ENCODE results near the gene AFMID. TPM values are rescaled to one million over a fixed set of nuclear protein-coding genes. Genes with fewer than 3 reads are reported as not detected.

The AFMID gene
- total RNA-seq, 2 donors from 2014 or later: 1.5 to 2.9 TPM

DNA sequence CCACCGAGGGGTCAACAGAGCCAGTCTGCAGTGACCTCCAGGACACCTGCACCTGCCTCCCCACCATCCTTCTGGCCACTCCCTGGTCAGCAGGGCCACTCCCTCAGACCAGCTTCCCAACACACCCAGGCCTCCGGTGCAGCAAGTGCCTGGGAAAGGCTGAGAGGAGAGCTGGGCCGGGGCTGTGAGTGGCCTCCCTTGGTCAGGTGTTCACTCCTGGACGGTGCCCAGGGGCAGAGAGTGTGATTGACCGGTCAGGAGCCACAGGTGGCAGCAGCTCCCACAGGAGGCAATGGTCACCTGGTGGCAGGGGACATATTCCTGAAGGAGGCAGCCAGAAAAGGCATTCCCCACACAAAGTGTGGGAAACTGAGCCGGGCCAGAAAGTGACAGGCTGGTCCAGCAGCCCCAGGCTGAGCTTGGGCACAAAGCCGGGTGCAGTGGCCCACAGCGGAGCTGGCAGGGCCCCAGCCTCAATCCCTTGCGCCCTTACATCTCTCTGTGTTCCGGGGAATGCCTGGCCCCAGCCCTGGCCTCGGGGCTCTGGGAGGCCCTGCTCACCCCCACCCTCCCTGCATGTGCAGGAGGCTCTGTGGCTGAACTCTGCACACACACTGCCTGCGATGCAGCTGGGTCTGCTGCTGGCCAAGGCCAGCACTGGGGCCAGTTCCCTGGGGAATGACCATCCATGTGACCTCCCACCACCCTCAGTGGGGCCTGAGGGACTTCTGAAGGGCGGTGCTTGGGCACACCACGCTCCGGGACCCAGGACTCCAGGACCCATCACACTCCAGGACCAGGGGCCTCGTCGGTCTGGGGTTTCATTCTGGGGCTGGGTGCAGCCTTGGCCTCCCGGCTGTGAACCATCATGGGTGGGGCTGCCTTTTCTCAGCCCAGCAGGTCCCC is 42.2 kb upstream of the AFMID start:
- H3K4me3 Mint-ChIP-seq: no peak overlapping the region
- ATAC-seq: no peak
- H3K4me1 Mint-ChIP-seq: peaks cover 22% of the 10 kb centered on the region
- no peaks in the 10 kb centered on the region for H3K27me3 Mint-ChIP-seq
- H3K36me3 Mint-ChIP-seq (ENCODE audit: low read depth): peaks cover 2% of the 10 kb centered on the region
- no peak for DNase-seq
- no peak overlapping the region for H3K27ac Mint-ChIP-seq
- no peaks in the 10 kb centered on the region for H3K9me3 ChIP-seq (ENCODE audit: control insufficient read depth, low read length, poor library complexity, severe bottlenecking)

DNA sequence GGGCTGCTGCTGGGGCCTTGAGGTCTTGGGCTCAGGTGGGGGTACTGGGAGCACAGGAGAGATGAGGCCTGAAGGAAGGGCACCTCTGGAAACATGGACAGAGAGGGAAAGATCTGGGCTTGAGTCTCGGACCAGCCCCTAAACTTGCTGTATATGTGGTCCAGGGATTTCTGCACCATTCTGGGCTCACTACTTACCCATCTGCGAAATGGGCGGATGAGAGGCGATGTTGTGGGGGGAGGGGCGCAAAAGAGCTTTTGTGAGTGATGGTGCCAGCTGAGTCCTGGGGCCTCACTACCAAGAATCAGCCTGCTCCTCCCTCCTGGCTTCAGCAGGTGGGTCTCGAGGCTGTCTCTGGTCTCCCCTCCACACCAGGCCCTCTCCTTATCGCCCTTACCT is 40.7 kb upstream of the AFMID start:
- H3K9me3 ChIP-seq (ENCODE audit: control insufficient read depth, low read length, poor library complexity, severe bottlenecking): no peaks in the 10 kb centered on the region
- H3K27me3 Mint-ChIP-seq: no peaks in the 10 kb centered on the region
- DNase-seq (no peak), ATAC-seq (no peak)
- peak overlapping the region; percentile 65 for H3K27ac Mint-ChIP-seq
- no peaks in the 10 kb centered on the region for H3K36me3 Mint-ChIP-seq (ENCODE audit: low read depth)
- H3K4me1 Mint-ChIP-seq: peaks cover 15% of the 10 kb centered on the region
- no peak overlapping the region for H3K4me3 Mint-ChIP-seq

GRCh38 chr17:78146881-78147280 is 40.3 kb upstream of the AFMID start:
- H3K4me1 Mint-ChIP-seq: peaks cover 15% of the 10 kb centered on the region
- peak overlapping the region; percentile 65 for H3K27ac Mint-ChIP-seq
- ATAC-seq: no peak

GRCh38 chr17:78147315-78147998 is 39.7 kb upstream of the AFMID start:
- Mint-ChIP-seq H3K27me3 (no peaks in the 10 kb centered on the region), H3K4me3 (no peak overlapping the region), H3K36me3 (ENCODE audit: low read depth) (no peaks in the 10 kb centered on the region), H3K4me1 (peaks cover 15% of the 10 kb centered on the region), H3K27ac (peak overlapping the region; percentile 65)
- DNase-seq: no peak
- H3K9me3 ChIP-seq (ENCODE audit: control insufficient read depth, low read length, poor library complexity, severe bottlenecking): no peaks in the 10 kb centered on the region
- peak; percentile 82 for ATAC-seq

More at GRCh38 chr17:78146881-78147280, 40.3 kb upstream of the AFMID start:
- H3K9me3 ChIP-seq (ENCODE audit: control insufficient read depth, low read length, poor library complexity, severe bottlenecking): no peaks in the 10 kb centered on the region
- H3K36me3 Mint-ChIP-seq (ENCODE audit: low read depth): no peaks in the 10 kb centered on the region
- DNase-seq: no peak
- no peak overlapping the region for H3K4me3 Mint-ChIP-seq
- no peaks in the 10 kb centered on the region for H3K27me3 Mint-ChIP-seq

GRCh38 chr17:78148286-78149016 is 38.7 kb upstream of the AFMID start:
- no peaks in the 10 kb centered on the region for H3K9me3 ChIP-seq (ENCODE audit: control insufficient read depth, low read length, poor library complexity, severe bottlenecking)
- DNase-seq (no peak), ATAC-seq (no peak)
- H3K27me3 Mint-ChIP-seq: no peaks in the 10 kb centered on the region
- no peaks in the 10 kb centered on the region for H3K36me3 Mint-ChIP-seq (ENCODE audit: low read depth)
- H3K4me1 Mint-ChIP-seq: peaks cover 12% of the 10 kb centered on the region
- no peak overlapping the region for H3K4me3 Mint-ChIP-seq
- H3K27ac Mint-ChIP-seq: peak overlapping the region; percentile 65

GRCh38 chr17:78151514-78152008 is 35.6 kb upstream of the AFMID start:
- Mint-ChIP-seq H3K27ac (no peak overlapping the region), H3K27me3 (no peaks in the 10 kb centered on the region), H3K4me3 (no peak overlapping the region), H3K36me3 (ENCODE audit: low read depth) (no peaks in the 10 kb centered on the region), H3K4me1 (peaks cover 7% of the 10 kb centered on the region)
- ATAC-seq: no peak
- no peaks in the 10 kb centered on the region for H3K9me3 ChIP-seq (ENCODE audit: control insufficient read depth, low read length, poor library complexity, severe bottlenecking)
- no peak for DNase-seq

- no peak overlapping the region for H3K4me3 Mint-ChIP-seq
- ATAC-seq (peak; percentile 88), DNase-seq (no peak)
- peak overlapping the region; percentile 60 for H3K27ac Mint-ChIP-seq
- no peaks in the 10 kb centered on the region for H3K9me3 ChIP-seq (ENCODE audit: control insufficient read depth, low read length, poor library complexity, severe bottlenecking)
- peaks cover 4% of the 10 kb centered on the region for H3K4me1 Mint-ChIP-seq
- H3K36me3 Mint-ChIP-seq (ENCODE audit: low read depth): no peaks in the 10 kb centered on the region
- no peaks in the 10 kb centered on the region for H3K27me3 Mint-ChIP-seq
These were observed 32.0 kb upstream of the AFMID start for GRCh38 chr17:78154903-78155811.

GRCh38 chr17:78159575-78160158 is 27.5 kb upstream of the AFMID start:
- ATAC-seq: no peak
- Mint-ChIP-seq H3K4me1 (peaks cover 4% of the 10 kb centered on the region), H3K4me3 (no peak overlapping the region), H3K27ac (peak overlapping the region; percentile 3), H3K36me3 (ENCODE audit: low read depth) (no peaks in the 10 kb centered on the region), H3K27me3 (no peaks in the 10 kb centered on the region)
- no peaks in the 10 kb centered on the region for H3K9me3 ChIP-seq (ENCODE audit: control insufficient read depth, low read length, poor library complexity, severe bottlenecking)
- DNase-seq: no peak

GRCh38 chr17:78163881-78164747 is 23.0 kb upstream of the AFMID start:
- ATAC-seq (no peak), DNase-seq (no peak)
- Mint-ChIP-seq H3K27ac (no peak overlapping the region), H3K4me1 (peaks cover 4% of the 10 kb centered on the region), H3K36me3 (ENCODE audit: low read depth) (no peaks in the 10 kb centered on the region), H3K27me3 (no peaks in the 10 kb centered on the region), H3K4me3 (no peak overlapping the region)
- no peaks in the 10 kb centered on the region for H3K9me3 ChIP-seq (ENCODE audit: control insufficient read depth, low read length, poor library complexity, severe bottlenecking)

- Mint-ChIP-seq H3K4me1 (peaks cover 1% of the 10 kb centered on the region), H3K36me3 (ENCODE audit: low read depth) (no peaks in the 10 kb centered on the region), H3K27me3 (no peaks in the 10 kb centered on the region), H3K4me3 (no peak overlapping the region), H3K27ac (peak overlapping the region; percentile 27)
- H3K9me3 ChIP-seq (ENCODE audit: control insufficient read depth, low read length, poor library complexity, severe bottlenecking): no peaks in the 10 kb centered on the region
- no peak for DNase-seq
- no peak for ATAC-seq
These were observed 22.2 kb upstream of the AFMID start for GRCh38 chr17:78164748-78165607.

DNA sequence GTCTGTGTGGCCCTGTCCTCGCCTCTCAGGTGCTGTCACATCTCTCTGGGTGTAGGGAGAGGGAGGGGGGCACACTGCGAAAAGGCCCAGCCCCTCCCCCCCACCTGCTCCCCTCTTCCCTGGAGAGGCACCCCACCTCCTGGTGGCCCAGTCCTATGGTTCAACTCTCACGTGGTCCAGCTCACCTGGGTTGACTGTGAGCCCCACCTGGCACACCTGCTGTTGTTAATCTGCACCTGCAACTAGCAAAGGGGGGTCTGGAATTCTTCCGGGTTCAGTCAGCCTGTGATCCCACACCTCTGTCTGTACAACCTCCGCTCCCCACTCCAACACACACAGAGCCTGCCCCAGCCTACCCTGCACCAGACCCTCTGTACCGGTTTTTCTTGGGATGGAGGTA is 20.7 kb upstream of the AFMID start:
- no peaks in the 10 kb centered on the region for H3K27me3 Mint-ChIP-seq
- DNase-seq: no peak
- no peaks in the 10 kb centered on the region for H3K9me3 ChIP-seq (ENCODE audit: control insufficient read depth, low read length, poor library complexity, severe bottlenecking)
- H3K4me3 Mint-ChIP-seq: no peak overlapping the region
- H3K27ac Mint-ChIP-seq: no peak overlapping the region
- H3K4me1 Mint-ChIP-seq: peaks cover under 1% of the 10 kb centered on the region
- no peaks in the 10 kb centered on the region for H3K36me3 Mint-ChIP-seq (ENCODE audit: low read depth)
- ATAC-seq: no peak

All from T-helper 17 cell (primary cell).